GM12891 (cell line): ENCODE results near the gene TMEM135.

Experiments
- POLR2A ChIP-seq: IDR thresholded peaks from 2 replicates; pipeline ENCODE4 v1.6.1; 2011; ENCODE audit warnings: low read depth, low read length, control low read depth
- POLR2AphosphoS5 ChIP-seq: IDR thresholded peaks from 2 replicates; pipeline ENCODE4 v1.6.1; 2011; ENCODE audit warnings: low read depth, low read length, control low read depth
- TAF1 ChIP-seq: IDR thresholded peaks from 2 replicates; pipeline ENCODE4 v1.6.1; 2011; ENCODE audit warnings: low read depth, low read length, control low read depth

DNA sequence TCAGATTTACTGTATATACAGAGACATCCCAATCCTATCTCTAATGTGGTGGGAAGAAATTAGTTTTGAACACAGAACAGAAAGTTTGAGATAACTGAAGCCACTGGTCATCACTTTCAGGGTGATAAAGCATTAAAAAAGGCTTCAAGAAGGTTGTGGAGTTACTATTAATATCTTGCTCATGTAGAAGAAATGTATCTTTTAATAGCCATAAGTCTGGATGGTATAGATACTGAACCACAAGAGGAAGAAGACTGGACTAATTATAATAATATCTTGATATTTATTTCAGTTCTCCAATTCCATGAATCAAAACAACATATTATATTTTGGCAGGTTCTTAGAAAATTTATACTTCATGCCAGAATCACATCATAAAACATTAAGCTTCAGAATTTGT is 137.1 kb downstream of the TMEM135 start:
- no peak for TF ChIP-seq POLR2AphosphoS5
- TF ChIP-seq POLR2A = no peak
- TF ChIP-seq TAF1 = no peak
